Right hindlimb (tissue), 1 donor: Measurements from ENCODE around the gene ZNF175.
"Not testable (repeated sequence)": the region's sequence is repeated elsewhere in the genome, so short reads cannot be mapped to it uniquely, and the experiment has no call there.

Source experiments
- DNase-seq: peaks from one replicate; pipeline ENCODE4 v3.0.0-alpha.2; 2018

Gene ZNF175

GRCh38 chr19:51593138-51593890, 22.2 kb downstream of the ZNF175 start:
- DNase-seq: no peak

DNA sequence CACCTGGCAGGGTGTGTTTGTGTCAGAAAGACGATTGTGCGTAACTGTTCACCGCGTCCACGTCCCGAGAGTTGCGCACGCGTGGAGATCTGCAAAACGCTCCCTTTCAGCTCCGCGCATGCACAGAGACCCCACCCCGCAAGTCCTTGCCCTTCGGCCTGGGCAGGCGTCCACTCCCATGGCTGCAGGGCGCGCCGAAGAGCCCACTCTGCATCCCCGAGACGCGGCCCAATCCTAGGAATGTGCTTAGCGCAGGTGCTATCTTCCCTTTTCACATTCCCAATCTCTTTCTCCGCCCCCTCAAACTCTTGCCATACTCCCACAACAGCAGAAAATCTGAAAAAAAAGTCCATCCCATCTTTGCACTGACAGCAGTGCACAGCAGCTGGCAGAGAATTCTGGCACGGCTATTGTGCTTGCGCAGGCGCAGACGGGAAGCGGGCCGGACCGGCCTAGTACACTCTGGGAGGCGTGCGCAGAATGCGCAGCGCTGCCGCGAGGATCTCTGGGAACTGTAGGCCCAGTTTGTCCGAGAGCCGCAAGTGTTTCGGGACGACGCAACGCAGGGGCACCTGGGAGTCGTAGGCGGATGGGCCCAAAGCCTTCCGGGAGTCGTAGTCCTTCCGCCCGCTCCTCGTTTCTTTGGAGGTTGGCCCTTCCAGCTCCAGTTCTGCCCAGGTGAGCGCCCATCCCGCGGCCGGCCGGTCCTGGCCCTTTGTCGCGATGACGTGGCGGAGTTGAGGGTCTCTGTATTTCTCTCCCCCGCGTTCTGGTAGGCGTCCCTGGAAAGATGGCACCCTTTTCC, 23.1 kb downstream of the ZNF175 start:
- DNase-seq: peak; percentile 99

DNA sequence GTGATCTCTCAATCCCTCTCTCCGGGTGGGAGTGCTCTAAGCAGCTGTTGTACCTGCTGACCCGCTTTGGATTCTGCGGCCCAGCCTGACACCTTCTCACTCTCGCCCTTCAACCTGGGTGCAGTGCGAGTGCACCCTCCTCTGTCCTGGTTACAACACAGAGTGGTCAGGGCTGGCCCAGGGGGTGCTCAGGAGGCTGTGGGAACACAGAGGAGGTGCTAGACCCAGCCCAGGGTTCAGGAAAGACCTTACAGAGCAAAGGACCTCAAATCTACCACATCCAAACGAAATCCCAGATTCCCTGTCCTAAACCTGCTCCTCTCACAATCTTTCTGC, 23.7 kb downstream of the ZNF175 start:
- no peak for DNase-seq

- DNase-seq: no peak
Observed at GRCh38 chr19:51595190-51596175, 24.4 kb downstream of the ZNF175 start.

DNA sequence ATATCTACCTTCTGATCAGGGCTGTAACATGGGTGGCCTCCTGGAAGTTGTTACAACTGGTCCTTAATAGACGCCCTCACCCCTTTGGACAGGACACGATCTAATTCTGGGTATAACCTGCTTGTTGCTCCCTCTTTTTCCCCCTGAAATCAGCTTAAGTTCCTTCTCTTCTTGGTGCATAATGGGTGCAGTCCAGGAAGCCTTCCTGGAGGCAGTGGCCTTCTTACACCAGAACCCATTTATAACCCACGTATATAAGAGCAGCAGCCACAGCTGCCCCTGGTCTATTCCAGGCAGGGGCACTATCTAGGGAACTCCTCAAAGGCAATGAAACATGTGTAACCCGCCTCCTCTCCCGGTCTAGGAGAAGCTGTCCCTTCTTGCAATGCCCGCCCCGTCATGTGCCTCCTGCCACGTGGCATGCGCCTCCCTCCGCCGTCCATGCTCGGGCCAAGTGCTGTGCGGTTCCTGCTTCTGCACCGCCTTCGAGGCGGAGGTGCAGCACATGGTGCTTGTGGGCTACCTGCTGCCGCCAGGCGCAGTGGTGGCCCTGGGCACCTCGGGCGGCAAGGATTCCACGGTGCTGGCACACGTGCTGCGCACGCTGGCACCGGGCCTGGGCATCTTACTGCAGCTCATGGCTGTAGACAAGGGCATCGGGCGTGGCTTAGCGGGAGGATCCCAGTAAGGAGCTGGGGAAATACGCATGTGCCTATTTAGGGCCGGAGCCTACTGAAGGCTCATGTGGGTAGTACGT, 27.3 kb downstream of the ZNF175 start:
- DNase-seq: no peak

GRCh38 chr19:51599084-51599483, 28.0 kb downstream of the ZNF175 start:
- DNase-seq: no peak

DNA sequence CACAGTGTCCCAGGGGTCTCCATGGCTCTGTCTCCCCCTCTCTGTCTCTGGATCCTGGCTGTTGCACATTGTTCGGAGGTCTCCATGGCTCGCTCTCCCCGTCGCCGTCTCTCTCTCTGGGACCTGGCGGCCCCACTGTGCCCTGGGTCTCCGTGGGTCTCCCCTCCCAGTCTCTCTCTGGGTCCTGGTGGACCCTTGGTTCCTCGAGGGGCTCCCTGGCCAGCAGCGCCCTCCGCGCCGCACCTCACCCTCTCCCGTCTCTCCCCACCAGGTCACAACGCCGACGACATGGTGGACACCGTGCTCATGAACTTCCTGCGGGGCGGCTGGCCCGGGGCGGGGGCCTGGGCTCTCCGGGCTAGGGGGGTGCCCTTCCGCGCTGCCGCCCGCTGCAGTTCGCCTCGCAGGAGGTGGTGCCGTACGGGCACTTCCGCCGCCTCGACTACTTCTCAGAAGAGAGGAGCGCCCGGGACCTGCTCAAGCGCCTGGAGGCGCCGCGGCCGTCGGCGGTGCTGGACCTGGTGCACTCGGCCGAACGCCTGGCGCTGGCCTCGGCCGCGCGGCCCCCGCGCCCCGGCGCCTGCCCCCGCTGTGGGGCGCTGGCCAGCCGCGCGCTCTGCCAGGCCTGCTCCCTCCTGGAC, 30.0 kb downstream of the ZNF175 start:
- no peak for DNase-seq

GRCh38 chr19:51602189-51602854, 31.2 kb downstream of the ZNF175 start:
- DNase-seq: no peak

DNA sequence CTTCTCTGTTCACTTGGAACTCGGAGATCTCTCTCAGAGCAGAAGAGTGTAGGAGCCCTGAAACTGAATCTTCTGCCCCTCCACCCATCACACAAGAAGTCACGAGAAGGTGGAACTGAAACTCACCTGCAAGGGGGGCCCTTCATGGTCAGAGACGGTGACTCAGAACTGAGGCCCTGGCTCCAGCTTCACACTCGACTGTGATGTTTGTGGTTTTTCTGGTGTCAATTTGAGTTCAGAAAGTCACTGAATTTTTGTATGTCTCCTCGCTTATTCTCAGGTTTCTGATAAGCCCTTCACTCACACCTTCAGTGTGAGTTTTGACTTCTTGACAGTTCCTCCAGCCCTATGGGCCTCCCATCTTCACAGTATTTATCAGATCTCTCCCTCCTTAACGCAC, 36.0 kb downstream of the ZNF175 start:
- no peak for DNase-seq

DNA sequence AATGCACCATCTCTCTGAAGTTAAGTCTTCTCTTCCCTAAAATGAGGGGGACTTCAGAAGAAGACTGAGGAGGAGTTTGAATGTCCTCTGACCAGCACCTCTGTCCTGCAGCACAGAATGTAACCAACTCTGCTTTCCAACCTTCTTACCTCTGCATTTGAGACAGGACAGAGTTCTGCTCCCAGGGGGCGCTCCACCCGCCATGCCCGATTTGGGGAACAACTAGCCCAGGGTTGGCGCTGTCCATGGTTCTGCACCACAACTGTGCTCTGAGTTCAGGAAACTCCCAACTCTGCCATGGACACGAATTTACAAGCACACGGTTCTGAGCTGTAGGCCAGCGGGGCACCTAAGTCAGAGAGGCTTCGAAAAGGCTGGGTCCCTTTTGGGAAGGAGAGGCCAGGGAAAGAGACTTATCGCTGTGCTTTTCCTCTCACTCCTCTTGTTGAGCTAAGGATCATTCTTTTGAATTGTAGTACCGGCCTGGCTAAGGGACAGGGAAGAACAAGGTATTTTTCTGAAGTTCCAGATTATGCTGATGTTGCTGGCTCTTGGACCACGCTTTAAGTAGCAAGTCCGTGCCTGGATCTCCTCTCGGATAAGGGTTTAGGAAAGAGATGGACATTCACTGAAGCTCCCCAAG, 37.0 kb downstream of the ZNF175 start:
- DNase-seq: peak; percentile 63

GRCh38 chr19:51610576-51610975, 39.5 kb downstream of the ZNF175 start:
- no peak for DNase-seq

- no peak for DNase-seq
Observed at GRCh38 chr19:51614789-51615188, 43.7 kb downstream of the ZNF175 start.

GRCh38 chr19:51615991-51616390, 44.9 kb downstream of the ZNF175 start:
- DNase-seq: no peak

DNA sequence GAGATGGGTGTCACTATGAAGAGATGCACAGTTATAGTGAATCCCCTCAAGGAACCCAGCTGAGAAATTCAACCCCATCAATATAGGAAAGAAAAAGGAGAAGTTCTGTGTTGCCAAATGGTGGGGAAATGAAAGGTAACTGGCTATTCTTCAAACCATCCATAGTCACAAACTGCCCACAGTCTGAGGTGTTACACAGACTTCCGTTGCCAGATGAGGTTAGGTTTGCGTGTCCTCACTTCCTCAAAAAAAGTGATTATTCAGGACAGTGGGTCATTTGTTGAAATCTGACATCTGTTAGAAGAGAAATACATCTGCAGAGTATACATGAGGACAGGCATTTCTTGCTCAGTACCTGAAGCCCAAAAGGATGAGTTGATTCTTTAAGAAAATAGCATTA, 50.1 kb downstream of the ZNF175 start:
- DNase-seq: no peak

- no peak for DNase-seq
Observed at GRCh38 chr19:51626675-51627074, 55.6 kb downstream of the ZNF175 start.

- DNase-seq: no peak
Observed at GRCh38 chr19:51627491-51628138, 56.5 kb downstream of the ZNF175 start.

DNA sequence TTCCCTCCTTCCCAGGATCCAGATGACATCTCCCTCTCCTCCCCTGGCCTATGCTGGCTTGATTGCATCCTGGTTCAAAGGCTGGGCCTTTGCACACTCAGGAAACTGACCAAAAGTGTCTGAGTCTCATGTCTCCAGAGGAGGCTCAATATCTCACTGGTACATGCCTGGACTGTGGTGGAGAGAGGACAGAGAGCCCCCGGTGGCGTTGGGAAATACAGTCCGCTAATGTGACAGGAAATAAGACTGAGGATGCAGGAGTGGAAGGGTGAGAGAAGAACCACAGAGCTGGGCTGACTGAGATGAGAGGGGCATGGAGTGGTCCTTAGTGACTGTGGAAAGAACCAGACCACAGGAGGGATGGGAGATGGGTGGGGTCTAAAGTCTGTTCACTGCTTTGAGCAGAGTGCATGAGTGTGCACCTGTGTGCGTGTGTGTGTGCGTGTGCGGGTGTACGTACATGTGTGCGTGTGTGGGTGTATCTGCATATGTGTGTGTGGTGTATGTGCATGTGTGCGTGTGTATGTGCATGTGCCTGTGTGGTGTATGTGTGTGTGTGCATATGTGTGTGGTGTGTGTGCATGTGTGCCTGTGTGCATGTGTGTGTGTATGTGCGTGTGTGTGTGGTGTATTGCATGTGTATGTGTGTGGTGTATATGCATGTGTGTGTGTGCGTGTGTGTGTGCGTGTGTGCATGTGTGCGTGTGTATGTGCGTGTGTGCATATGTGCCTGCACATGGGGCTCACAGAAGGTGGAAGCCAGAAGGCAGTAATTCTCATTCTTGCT, 57.3 kb downstream of the ZNF175 start:
- DNase-seq: no peak

GRCh38 chr19:51630315-51630714, 59.2 kb downstream of the ZNF175 start, which contains the start of gene SIGLEC5:
SIGLEC5 (minus strand) TSS chr19:51630401; CDS start chr19:51630335, 66 bp downstream.
- DNase-seq: not testable (repeated sequence)

DNA sequence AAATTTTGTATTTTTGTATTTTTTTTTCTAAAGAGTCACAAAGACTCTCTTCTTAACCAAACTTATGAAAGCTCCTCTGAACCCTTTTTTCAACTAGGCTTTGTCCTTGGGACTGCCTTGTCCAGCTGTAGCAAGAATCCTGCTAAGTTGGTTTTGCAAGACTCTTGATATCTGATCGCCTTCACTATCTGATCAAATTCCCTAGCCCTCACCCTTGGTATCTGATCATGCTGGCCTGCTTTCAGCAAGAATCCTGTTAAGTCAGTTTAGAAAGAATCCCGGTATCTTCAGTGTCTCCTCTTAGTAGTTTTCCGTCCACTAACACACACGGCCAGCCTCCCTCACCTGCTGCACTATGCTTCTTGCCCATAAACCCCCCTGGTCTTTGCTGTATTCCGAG, 61.0 kb downstream of the ZNF175 start:
- DNase-seq: no peak
